Stomach (tissue), 9 donors: ENCODE data around the gene GBE1. TPM values are rescaled to one million over a fixed set of nuclear protein-coding genes. Genes with fewer than 3 reads are reported as not detected.

Experiments used
- DNase-seq, 2 donors: peaks; one replicate each; pipeline versions ENCODE4 v3.0.0 to v3.0.0-alpha.2; 2013 to 2019
- H3K27ac ChIP-seq, 5 donors: fragments of 200-600 bp in 4 of 5; sonication (generic) in 4 of 5; one replicate each; pipeline ENCODE4 v1.5.1; 2013 to 2019; ENCODE audit warnings: mild to moderate bottlenecking in 1 of 5, moderate library complexity in 1 of 5
- H3K27me3 ChIP-seq, 3 donors: fragments of 200-600 bp; sonication (generic); one replicate each; pipeline ENCODE4 v1.5.1; 2017 to 2019; ENCODE audit warnings: mixed run types in 1 of 3
- H3K36me3 ChIP-seq, 4 donors: fragments of 200-600 bp; sonication (generic); 1 replicate in 3 of 4; 2 replicates in 1 of 4; pipeline ENCODE4 v1.5.1; 2016 to 2019
- H3K4me1 ChIP-seq, 4 donors: fragments of 200-600 bp; sonication (generic); one replicate each; pipeline ENCODE4 v1.5.1; 2016 to 2019
- H3K4me3 ChIP-seq, 4 donors: fragments of 200-600 bp; sonication (generic) in 3 of 4; one replicate each; pipeline ENCODE4 v1.5.1; 2016 to 2019; ENCODE audit warnings: mild to moderate bottlenecking in 1 of 4
- H3K9me3 ChIP-seq, 4 donors: fragments of 200-600 bp; sonication (generic); one replicate each; pipeline ENCODE4 v1.5.1; 2016 to 2019
- EP300 ChIP-seq: sonication (generic); formaldehyde crosslinking; IDR thresholded peaks from one replicate; pipeline ENCODE4 v1.6.1; 2017; ENCODE audit warnings: antibody characterized with exemption
- POLR2A ChIP-seq, 4 donors: fragments of 450-650 bp; IDR thresholded peaks; one replicate each; pipeline ENCODE4 v1.6.1; 2016; ENCODE audit warnings: antibody characterized with exemption in 4 of 4, control low read depth in 2 of 4, mild to moderate bottlenecking in 1 of 4, moderate library complexity in 1 of 4
- POLR2AphosphoS5 ChIP-seq, 3 donors: sonication (generic); formaldehyde crosslinking; IDR thresholded peaks; one replicate each; pipeline ENCODE4 v1.6.1; 2016; ENCODE audit warnings: antibody characterized with exemption in 3 of 3
- WGBS, 5 donors: extraction: QIAGEN DNeasy Blood & Tissue Kit in 3 of 5; methylation state at CpG; one replicate each; pipeline versions ENCODE4 v1.1.5 to v1.1.7; 2013 to 2018; 5-methylcytosine and 5-hydroxymethylcytosine counted together
- intact Hi-C: fragments of 100-400 bp; cut with DNase I; formaldehyde crosslinking; loops from one replicate; pipeline ENCODE4 v1.15.1; 2023; ENCODE audit warnings: low total_unique reads
- polyA plus RNA-seq, 3 donors: library from polyadenylated mRNA; stranded (reverse); fragments of 200-250 nt; gene quantifications; one replicate each; pipeline ENCODE4 v1.2.3, GENCODE V29; 2013
- total RNA-seq, 5 donors: library from RNA; depleted of rRNA; stranded (reverse); fragments of >200 nt; gene quantifications; one replicate each; pipeline versions ENCODE4 v1.1.0 to v1.2.3, GENCODE V29; 2014 to 2016
- TF ChIP-seq, protein P1 (sequence below), 7 experiments: fragments of 450-650 bp in 4 of 7; fragments of 200-600 bp in 3 of 7; sonication (generic) in 3 of 7; IDR thresholded peaks; one replicate each; pipeline ENCODE4 v1.5.1; 2016 to 2019; ENCODE audit warnings: antibody characterized with exemption in 7 of 7, control low read depth in 2 of 7, mild to moderate bottlenecking in 1 of 7
- donor health status: healthy with polysubstance abuse.
- donor health status: Bipolar disorder and iron deficiency.
- donor health status: healthy.

Gene GBE1
- total and polyA plus RNA-seq, 8 donors, result 8.2 to 57.1 (median 11.6) TPM

GRCh38 chr3:81601707-81602305 is 159.6 kb downstream of the GBE1 start:
- DNase-seq, result no peak
- Histone ChIP-seq H3K27ac (no peak overlapping the region), H3K27me3 (no peaks in the 10 kb centered on the region), H3K4me1 (no peaks in the 10 kb centered on the region), H3K36me3 (no peaks in the 10 kb centered on the region), H3K4me3 (no peak overlapping the region), H3K9me3 (no peaks in the 10 kb centered on the region)
- intact Hi-C loops, result no loop called here
- WGBS, 5 donors, result 59 to 82% (median 73%) methylated on average over 2 of the region's 2 CpGs
- TF ChIP-seq EP300 (no peak), POLR2A (IDR thresholded peaks at IDR 0.05) (no peak), POLR2AphosphoS5 (IDR thresholded peaks at IDR 0.05) (no peak)
- TF ChIP-seq, protein P1, sequence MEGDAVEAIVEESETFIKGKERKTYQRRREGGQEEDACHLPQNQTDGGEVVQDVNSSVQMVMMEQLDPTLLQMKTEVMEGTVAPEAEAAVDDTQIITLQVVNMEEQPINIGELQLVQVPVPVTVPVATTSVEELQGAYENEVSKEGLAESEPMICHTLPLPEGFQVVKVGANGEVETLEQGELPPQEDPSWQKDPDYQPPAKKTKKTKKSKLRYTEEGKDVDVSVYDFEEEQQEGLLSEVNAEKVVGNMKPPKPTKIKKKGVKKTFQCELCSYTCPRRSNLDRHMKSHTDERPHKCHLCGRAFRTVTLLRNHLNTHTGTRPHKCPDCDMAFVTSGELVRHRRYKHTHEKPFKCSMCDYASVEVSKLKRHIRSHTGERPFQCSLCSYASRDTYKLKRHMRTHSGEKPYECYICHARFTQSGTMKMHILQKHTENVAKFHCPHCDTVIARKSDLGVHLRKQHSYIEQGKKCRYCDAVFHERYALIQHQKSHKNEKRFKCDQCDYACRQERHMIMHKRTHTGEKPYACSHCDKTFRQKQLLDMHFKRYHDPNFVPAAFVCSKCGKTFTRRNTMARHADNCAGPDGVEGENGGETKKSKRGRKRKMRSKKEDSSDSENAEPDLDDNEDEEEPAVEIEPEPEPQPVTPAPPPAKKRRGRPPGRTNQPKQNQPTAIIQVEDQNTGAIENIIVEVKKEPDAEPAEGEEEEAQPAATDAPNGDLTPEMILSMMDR (IDR thresholded peaks at IDR 0.05), result no peak

DNA sequence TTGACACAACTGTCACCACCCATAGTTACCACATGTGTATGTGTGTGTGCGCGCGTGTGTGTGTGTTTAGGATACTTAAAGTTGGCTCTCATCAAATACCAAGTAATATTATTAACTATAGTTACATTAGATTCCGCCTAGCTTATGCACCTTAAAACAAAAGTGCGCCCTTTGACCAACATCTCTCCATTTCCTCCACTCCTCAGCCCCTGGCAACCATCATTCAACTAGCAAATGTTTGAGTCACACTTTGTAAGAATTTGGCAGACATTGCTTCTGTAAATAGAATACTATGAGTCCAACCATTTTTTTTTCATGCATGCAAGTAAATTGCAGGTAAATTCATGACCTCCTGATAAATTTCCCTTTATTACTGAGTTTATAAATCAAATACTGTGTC is 169.3 kb downstream of the GBE1 start:
- DNase-seq, result no peak
- no peak overlapping the region for H3K4me3 ChIP-seq
- WGBS, 5 donors, result 85 to 90% (median 89%) methylated on average over 5 of the region's 5 CpGs
- intact Hi-C loops, result no loop called here
- H3K36me3 ChIP-seq, result peaks cover 0 to 8% (median 6%) of the 10 kb centered on the region in 4 donors
- H3K4me1 ChIP-seq, result peaks cover 0 to 7% (median 0%) of the 10 kb centered on the region in 4 donors
- TF ChIP-seq, protein P1 (IDR thresholded peaks at IDR 0.05), result no peak
- TF ChIP-seq POLR2AphosphoS5 (IDR thresholded peaks at IDR 0.05) (no peak), EP300 (no peak), POLR2A (IDR thresholded peaks at IDR 0.05) (no peak)
- H3K27me3 ChIP-seq, result no peaks in the 10 kb centered on the region
- H3K27ac ChIP-seq, result no peak overlapping the region
- no peaks in the 10 kb centered on the region for H3K9me3 ChIP-seq

DNA sequence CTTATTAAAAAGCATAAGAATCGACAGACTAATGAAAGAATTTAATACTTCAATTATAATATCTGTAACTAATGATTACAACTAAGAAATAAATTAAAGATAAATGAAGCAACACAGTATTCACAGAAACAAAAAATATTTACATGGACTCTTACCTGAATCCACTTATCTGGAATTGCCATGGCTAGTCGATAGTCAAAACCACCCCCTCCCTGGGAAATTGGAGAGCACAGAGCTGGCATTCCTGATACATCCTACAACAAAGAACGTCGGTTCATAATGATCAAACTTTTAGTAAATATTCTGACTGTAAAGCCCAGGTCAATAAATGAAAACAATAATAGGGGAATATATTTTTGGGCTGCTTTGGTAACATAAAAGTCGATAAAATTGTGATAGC is 175.5 kb downstream of the GBE1 start:
- H3K9me3 ChIP-seq, result no peaks in the 10 kb centered on the region
- no peak overlapping the region for H3K27ac ChIP-seq
- H3K4me3 ChIP-seq, result no peak overlapping the region
- intact Hi-C loops, result no loop called here
- TF ChIP-seq POLR2AphosphoS5 (IDR thresholded peaks at IDR 0.05) (no peak), EP300 (no peak), POLR2A (IDR thresholded peaks at IDR 0.05) (no peak)
- TF ChIP-seq, protein P1 (IDR thresholded peaks at IDR 0.05), result no peak
- no peak for DNase-seq
- 46 to 68% (median 68%) methylated on average over 5 of the region's 5 CpGs for WGBS, 5 donors
- no peaks in the 10 kb centered on the region for H3K27me3 ChIP-seq
- peaks cover 0 to 5% (median 2%) of the 10 kb centered on the region in 4 donors for H3K36me3 ChIP-seq
- no peaks in the 10 kb centered on the region for H3K4me1 ChIP-seq

DNA sequence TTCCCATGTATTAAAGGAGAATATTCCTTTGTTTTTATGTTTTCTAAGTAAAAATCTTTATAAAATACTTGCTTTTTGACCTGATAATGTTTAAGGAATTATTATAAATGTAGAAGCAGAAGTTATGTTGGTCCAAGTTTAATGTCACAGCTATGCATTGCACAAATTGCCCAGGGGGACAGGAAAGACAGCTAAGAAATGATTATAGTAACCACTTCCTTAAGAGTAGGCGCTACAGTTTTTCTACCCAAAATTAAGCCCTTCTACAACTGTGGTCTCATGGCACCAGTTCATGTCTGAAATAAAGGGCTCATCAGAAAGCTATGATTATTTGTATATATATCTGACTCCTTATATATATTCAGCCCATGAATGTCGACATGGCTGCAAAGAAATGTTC is 176.4 kb downstream of the GBE1 start:
- WGBS, 5 donors, result 83 to 98% (median 89%) methylated on average over 2 of the region's 2 CpGs
- TF ChIP-seq POLR2AphosphoS5 (IDR thresholded peaks at IDR 0.05), result no peak
- TF ChIP-seq EP300, result no peak
- TF ChIP-seq, protein P1 (IDR thresholded peaks at IDR 0.05), result no peak
- Histone ChIP-seq H3K4me1 (peaks cover 0 to 8% (median 0%) of the 10 kb centered on the region in 4 donors), H3K36me3 (no peaks in the 10 kb centered on the region), H3K4me3 (no peak overlapping the region), H3K27ac (no peak overlapping the region), H3K9me3 (no peaks in the 10 kb centered on the region), H3K27me3 (no peaks in the 10 kb centered on the region)
- intact Hi-C loops, result no loop called here
- DNase-seq, result no peak
